Aorta (tissue), 5 donors: Measurements from ENCODE around the gene CLBA1. TPM values are rescaled to one million over a fixed set of nuclear protein-coding genes. Genes with fewer than 3 reads are reported as not detected.

ENCODE experiments used
- ATAC-seq: fragments of 200-7000 bp; cut with Tn5 transposase; one replicate; pipeline ENCODE4 v1.9.1; 2022; ENCODE audit warnings: moderate library complexity; ENCODE audit not compliant: low FRiP score
- DNase-seq, 2 donors: peaks; one replicate each; pipeline ENCODE4 v3.0.0-alpha.2; 2020
- H3K27ac ChIP-seq, 2 donors: one replicate each; pipeline ENCODE4 v1.5.1; 2013; ENCODE audit warnings: low read length in 2 of 2, mild to moderate bottlenecking in 2 of 2, moderate library complexity in 2 of 2, control low read depth in 1 of 2, inconsistent platforms in 1 of 2, low read depth in 1 of 2
- H3K27me3 ChIP-seq, 2 donors: one replicate each; pipeline ENCODE4 v1.6.1; 2013; ENCODE audit warnings: control low read depth in 1 of 2, low read length in 1 of 2, mild to moderate bottlenecking in 1 of 2, moderate library complexity in 1 of 2; ENCODE audit not compliant: insufficient read depth in 2 of 2, control insufficient read depth in 1 of 2
- H3K36me3 ChIP-seq, 2 donors: one replicate each; pipeline ENCODE4 v1.6.1; 2013; ENCODE audit warnings: control low read depth in 1 of 2, low read length in 1 of 2, mild to moderate bottlenecking in 1 of 2; ENCODE audit not compliant: insufficient read depth in 2 of 2, control insufficient read depth in 1 of 2
- H3K4me1 ChIP-seq, 2 donors: one replicate each; pipeline ENCODE4 v1.6.1; 2013; ENCODE audit warnings: low read length in 2 of 2, control low read depth in 1 of 2, mild to moderate bottlenecking in 1 of 2, moderate library complexity in 1 of 2; ENCODE audit not compliant: insufficient read depth in 2 of 2, control insufficient read depth in 1 of 2
- H3K4me3 ChIP-seq, 2 donors: one replicate each; pipeline ENCODE4 v1.5.1; 2013; ENCODE audit warnings: low read length in 2 of 2, control low read depth in 1 of 2, mild to moderate bottlenecking in 1 of 2
- H3K9me3 ChIP-seq: one replicate; pipeline ENCODE4 v1.6.1; 2013; ENCODE audit warnings: mild to moderate bottlenecking, low read length; ENCODE audit not compliant: control insufficient read depth
- WGBS, 2 donors: extraction: QIAGEN DNeasy Blood & Tissue Kit; methylation state at CpG; one replicate each; pipeline ENCODE4 v1.1.7; 2013; 5-methylcytosine and 5-hydroxymethylcytosine counted together
- intact Hi-C, 2 donors: fragments of 100-400 bp; cut with DNase I; formaldehyde crosslinking; loops; one replicate each; pipeline versions ENCODE4 v1.14.2 to v1.15.0; 2022
- polyA plus RNA-seq, 2 donors: library from polyadenylated mRNA; stranded (reverse); fragments of 200-250 nt; gene quantifications; one replicate each; pipeline ENCODE4 v1.2.3, GENCODE V29; 2013
- total RNA-seq, 2 donors: library from RNA; stranded (reverse); fragmentation: NEBNext Ultra II Directional; extraction: Animal tissue kit (Norgen Biotek cat#: 25700); gene quantifications; one replicate each; pipeline ENCODE4 v1.2.1, GENCODE V29; 2021
- donor health status: healthy with polysubstance abuse.
- donor health status: Bipolar disorder and iron deficiency.
- donor health status: DM: no; HTN: no; CAD: no.
- donor health status: DM: no; HTN: no; CAD: no.
- donor health status: DM: yes; HTN: yes; CAD: no.

Gene CLBA1
- total and polyA plus RNA-seq, 4 donors: 1.8 to 10.2 (median 3.9) TPM

- ATAC-seq: no peak
- no peaks in the 10 kb centered on the region for H3K4me1 ChIP-seq
- no peaks in the 10 kb centered on the region for H3K9me3 ChIP-seq
- H3K36me3 ChIP-seq: no peaks in the 10 kb centered on the region
- no peak overlapping the region for H3K4me3 ChIP-seq
- intact Hi-C loops: loop anchor here (2.0 to 5.0 kb wide), 2 partner anchors 32 to 34 kb away; no protein-coding TSS in a partner anchor
- DNase-seq: peak in 1 of 2 donors; percentile 78
- H3K27me3 ChIP-seq: no peaks in the 10 kb centered on the region
- no peak overlapping the region for H3K27ac ChIP-seq
- WGBS, 2 donors: 22 to 24% methylated on average over 8 of the region's 8 CpGs
These were observed 27.7 kb downstream of the CLBA1 start for GRCh38 chr14:105013150-105013785.

GRCh38 chr14:105014032-105014431 is 28.4 kb downstream of the CLBA1 start:
- DNase-seq: peak in 1 of 2 donors; percentile 49
- 81 to 87% methylated on average over 9 of the region's 9 CpGs for WGBS, 2 donors
- Histone ChIP-seq H3K36me3 (no peaks in the 10 kb centered on the region), H3K4me3 (no peak overlapping the region), H3K27ac (no peak overlapping the region), H3K9me3 (no peaks in the 10 kb centered on the region), H3K4me1 (no peaks in the 10 kb centered on the region), H3K27me3 (no peaks in the 10 kb centered on the region)
- intact Hi-C loops: loop anchor here in 1 of 2 donors (5.0 kb wide), 1 partner anchor 33 kb away; no protein-coding TSS in a partner anchor
- ATAC-seq: no peak

DNA sequence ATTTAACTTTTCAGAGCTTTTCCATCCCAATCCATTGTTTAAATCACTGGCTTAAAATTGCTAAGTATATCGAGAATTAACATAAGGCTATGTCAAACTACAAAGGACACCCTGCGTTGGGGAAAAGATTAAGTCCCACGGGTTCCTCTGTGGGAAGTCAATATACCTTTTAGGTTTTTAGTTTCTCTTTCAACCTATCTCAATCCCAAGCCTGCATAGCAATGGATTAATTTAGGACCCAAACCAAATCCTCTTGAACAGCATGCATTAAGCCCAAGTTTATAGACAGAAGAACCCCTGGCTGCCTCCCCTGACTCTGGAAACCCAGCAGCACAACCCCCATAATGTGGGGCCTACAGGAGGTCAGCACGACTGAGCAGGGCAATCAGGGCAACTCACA is 29.0 kb downstream of the CLBA1 start:
- 82 to 84% methylated on average over 4 of the region's 4 CpGs for WGBS, 2 donors
- no peak for ATAC-seq
- no peaks in the 10 kb centered on the region for H3K9me3 ChIP-seq
- no peaks in the 10 kb centered on the region for H3K36me3 ChIP-seq
- no peak overlapping the region for H3K27ac ChIP-seq
- no peak for DNase-seq
- H3K4me3 ChIP-seq: no peak overlapping the region
- intact Hi-C loops: loop anchor here in 1 of 2 donors (5.0 kb wide), 1 partner anchor 33 kb away; no protein-coding TSS in a partner anchor
- H3K4me1 ChIP-seq: no peaks in the 10 kb centered on the region
- H3K27me3 ChIP-seq: no peaks in the 10 kb centered on the region

DNA sequence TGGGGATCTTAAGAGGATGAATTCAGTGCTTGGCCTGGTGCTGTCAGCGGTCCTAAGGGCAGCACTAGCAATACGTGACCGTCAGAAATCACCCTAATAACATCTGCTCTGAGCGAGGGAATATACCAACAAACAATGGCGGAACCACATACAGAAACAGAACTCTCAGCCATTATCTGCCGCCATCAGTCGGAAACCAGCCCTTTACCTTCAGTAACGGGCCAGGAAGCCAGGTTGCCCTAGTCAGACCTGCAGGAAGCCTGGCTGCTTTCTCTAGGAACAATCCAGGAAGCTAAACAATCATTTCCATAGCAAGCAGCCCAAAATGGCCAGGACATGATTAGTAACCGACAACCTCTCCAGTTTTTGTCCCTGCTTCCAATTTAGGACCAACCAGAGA is 29.7 kb downstream of the CLBA1 start:
- Histone ChIP-seq H3K36me3 (no peaks in the 10 kb centered on the region), H3K4me3 (no peak overlapping the region), H3K27me3 (no peaks in the 10 kb centered on the region), H3K9me3 (no peaks in the 10 kb centered on the region), H3K27ac (no peak overlapping the region), H3K4me1 (no peaks in the 10 kb centered on the region)
- intact Hi-C loops: no loop called here
- ATAC-seq (no peak), DNase-seq (no peak)
- 80 to 88% methylated on average over 9 of the region's 9 CpGs for WGBS, 2 donors

- ATAC-seq (no peak), DNase-seq (no peak)
- intact Hi-C loops: no loop called here
- no peak overlapping the region for H3K4me3 ChIP-seq
- no peaks in the 10 kb centered on the region for H3K4me1 ChIP-seq
- no peaks in the 10 kb centered on the region for H3K36me3 ChIP-seq
- no peaks in the 10 kb centered on the region for H3K27me3 ChIP-seq
- H3K27ac ChIP-seq: no peak overlapping the region
- H3K9me3 ChIP-seq: no peaks in the 10 kb centered on the region
- 57 to 74% methylated on average over 6 of the region's 6 CpGs for WGBS, 2 donors
These were observed 30.3 kb downstream of the CLBA1 start for GRCh38 chr14:105015905-105016304.

DNA sequence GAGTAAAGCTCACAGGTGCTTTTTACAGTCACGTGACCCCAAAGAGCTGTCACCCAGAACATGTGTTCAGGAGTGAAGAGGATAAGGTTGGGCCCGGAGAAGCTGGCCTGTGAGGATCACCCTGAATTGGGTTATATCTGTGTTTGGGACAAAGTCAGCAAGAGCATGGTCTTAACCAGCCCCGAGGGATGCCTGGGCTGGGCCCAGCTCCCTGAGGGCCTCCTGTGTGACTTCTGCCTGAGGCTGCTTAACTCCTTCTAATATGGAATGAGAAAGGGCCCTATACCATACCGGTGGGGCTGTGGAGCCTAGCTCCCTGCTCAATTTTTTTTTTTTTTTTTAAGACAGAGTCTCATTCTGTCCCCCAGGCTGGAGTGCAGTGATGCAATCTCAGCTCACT is 32.8 kb downstream of the CLBA1 start:
- ATAC-seq (no peak), DNase-seq (no peak)
- Histone ChIP-seq H3K4me1 (no peaks in the 10 kb centered on the region), H3K9me3 (no peaks in the 10 kb centered on the region), H3K27ac (no peak overlapping the region), H3K36me3 (no peaks in the 10 kb centered on the region), H3K4me3 (no peak overlapping the region), H3K27me3 (no peaks in the 10 kb centered on the region)
- intact Hi-C loops: no loop called here
- 75 to 83% methylated on average over 4 of the region's 4 CpGs for WGBS, 2 donors

DNA sequence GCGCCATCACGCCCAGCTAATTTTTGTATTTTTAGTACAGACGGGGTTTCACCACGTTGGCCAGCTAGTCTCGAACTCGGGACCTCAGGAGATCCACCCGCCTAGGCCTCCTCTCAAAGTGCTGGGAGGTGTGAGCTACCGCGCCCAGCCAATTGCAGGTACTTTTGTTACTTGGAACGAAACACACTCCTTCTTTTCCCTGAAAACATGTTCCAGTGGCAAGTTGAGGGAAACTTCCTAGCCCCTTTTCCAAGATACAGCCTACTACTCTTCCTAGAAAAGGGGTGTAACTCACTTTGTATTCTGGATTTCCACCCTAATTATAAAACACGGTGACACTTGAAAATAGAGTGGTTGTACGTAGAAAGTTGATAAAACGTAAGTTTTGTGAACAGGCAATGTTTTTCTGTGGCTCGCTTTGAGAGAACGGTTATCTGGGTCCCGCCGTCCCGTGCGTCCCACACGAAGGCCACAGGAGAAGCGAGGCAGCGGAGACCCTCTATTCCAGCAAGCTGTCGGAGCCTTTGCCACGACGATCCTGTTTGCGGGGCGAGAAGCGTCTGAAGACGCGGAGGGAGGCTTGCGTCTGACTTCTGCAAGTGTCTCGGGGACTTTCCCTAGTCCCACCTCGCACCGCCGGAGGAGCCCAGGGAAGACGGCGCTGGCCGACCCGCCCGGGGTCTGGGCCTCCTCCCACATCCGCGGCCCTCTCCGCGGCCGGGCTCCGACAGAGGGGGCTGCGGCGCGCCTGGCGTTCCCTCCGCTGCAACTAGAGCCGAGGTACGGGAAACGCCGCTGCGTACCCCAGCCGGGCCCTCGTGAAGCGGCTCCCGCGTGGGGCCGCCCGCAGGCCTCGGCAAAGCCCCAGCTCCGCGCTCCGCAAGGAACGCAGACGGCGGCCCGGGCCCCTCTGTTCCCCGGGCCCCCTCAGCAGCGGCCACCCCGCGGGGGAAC is 34.5 kb downstream of the CLBA1 start:
- DNase-seq (peak in 1 of 2 donors; percentile 57), ATAC-seq (peak; percentile 5)
- Histone ChIP-seq H3K4me3 (peak overlapping the region; percentile 71 to 87), H3K27me3 (no peaks in the 10 kb centered on the region), H3K4me1 (no peaks in the 10 kb centered on the region), H3K9me3 (no peaks in the 10 kb centered on the region), H3K36me3 (no peaks in the 10 kb centered on the region), H3K27ac (peak overlapping the region in 1 of 2 donors; percentile 42)
- intact Hi-C loops: loop anchor here (2.0 to 5.0 kb wide), 2 partner anchors 43 to 48 kb away; no protein-coding TSS in a partner anchor
- WGBS, 2 donors: 6 to 7% methylated on average over 45 to 75 of the region's 75 CpGs

- 0% methylated on average over 56 to 115 of the region's 115 CpGs for WGBS, 2 donors
- peak; percentile 98 for ATAC-seq
- intact Hi-C loops: loop anchor here (2.0 to 5.0 kb wide), 2 partner anchors 44 to 49 kb away; no protein-coding TSS in a partner anchor
These were observed 35.4 kb downstream of the CLBA1 start, which contains the start of gene CDCA4 for GRCh38 chr14:105020815-105021655. Gene CDCA4, minus strand, starts transcription at chr14:105021083. Its CDS starts 9,154 bp downstream, at chr14:105011929.

More at GRCh38 chr14:105020815-105021655, 35.4 kb downstream of the CLBA1 start, which contains the start of gene CDCA4:
- H3K27ac ChIP-seq: peak within 1 kb of the TSS in 1 of 2 donors; percentile 42
- no peaks in the 10 kb centered on the region for H3K4me1 ChIP-seq
- H3K27me3 ChIP-seq: no peaks in the 10 kb centered on the region
- H3K36me3 ChIP-seq: no peaks in the 10 kb centered on the region
- peak within 1 kb of the TSS; percentile 71 to 87 for H3K4me3 ChIP-seq
- peak; percentile 98 to 99 for DNase-seq
- no peaks in the 10 kb centered on the region for H3K9me3 ChIP-seq
